SU-DHL-6 (cell line): ENCODE results near the gene ZNF618.

ENCODE experiments used
- H2AFZ ChIP-seq: fragments of 200-600 bp; sonication (generic); 2 replicates; pipeline ENCODE4 v1.6.1; 2014; ENCODE audit warnings: low read depth, mild to moderate bottlenecking, moderate library complexity, mixed read lengths, antibody characterized with exemption, low read length; ENCODE audit not compliant: severe bottlenecking
- H3F3A ChIP-seq: fragments of 200-600 bp; shearing (Covaris generic); 2 replicates; pipeline ENCODE4 v1.6.0; 2016; ENCODE audit warnings: antibody characterized with exemption, mild to moderate bottlenecking; ENCODE audit not compliant: insufficient read depth
- H3K27ac ChIP-seq: fragments of 200-600 bp; sonication (generic); 2 replicates; pipeline ENCODE4 v1.5.1; 2016; ENCODE audit warnings: low read depth, mild to moderate bottlenecking, low read length, moderate library complexity, mixed read lengths
- H3K27me3 ChIP-seq: fragments of 200-600 bp; sonication (generic), shearing (Covaris generic); 2 replicates; pipeline ENCODE4 v1.6.0; 2014; ENCODE audit warnings: mild to moderate bottlenecking, low read length
- H3K36me3 ChIP-seq: fragments of 200-600 bp; sonication (generic); 2 replicates; pipeline ENCODE4 v1.6.1; 2014; ENCODE audit warnings: mild to moderate bottlenecking, low read length, mixed read lengths
- H3K4me2 ChIP-seq: fragments of 300-600, 200-600 bp; shearing (Covaris generic), sonication (generic); 2 replicates; pipeline ENCODE4 v1.6.0; 2014; ENCODE audit warnings: low read length, low read depth, mild to moderate bottlenecking; ENCODE audit not compliant: poor library complexity, severe bottlenecking
- H3K4me3 ChIP-seq: fragments of 200-600 bp; sonication (generic); 2 replicates; pipeline ENCODE4 v1.5.1; 2014; ENCODE audit warnings: antibody characterized with exemption, low read length, mild to moderate bottlenecking, mixed read lengths; ENCODE audit not compliant: insufficient read depth, poor library complexity, severe bottlenecking
- H3K79me2 ChIP-seq: fragments of 200-600 bp; sonication (generic); 2 replicates; pipeline ENCODE4 v1.6.1; 2014; ENCODE audit warnings: mild to moderate bottlenecking, low read length, moderate library complexity; ENCODE audit not compliant: insufficient read depth
- H3K9ac ChIP-seq: fragments of 200-600 bp; sonication (generic); 2 replicates; pipeline ENCODE4 v1.7.0; 2014; ENCODE audit warnings: mild to moderate bottlenecking, low read length
- H3K9me2 ChIP-seq: fragments of 200-600 bp; sonication (generic); replicated peaks from 2 replicates; pipeline ENCODE4 v1.6.1; 2014; ENCODE audit warnings: low read length; ENCODE audit not compliant: insufficient read depth
- H3K9me3 ChIP-seq: fragments of 200-600 bp; sonication (generic); 2 replicates; pipeline ENCODE4 v1.6.1; 2014; ENCODE audit warnings: low read length, mixed read lengths; ENCODE audit not compliant: insufficient read depth
- H4K20me1 ChIP-seq: fragments of 200-600 bp; sonication (generic); 2 replicates; pipeline ENCODE4 v1.6.1; 2014; ENCODE audit warnings: low read depth, mild to moderate bottlenecking, antibody characterized with exemption, low read length, moderate library complexity, mixed read lengths
- CTCF ChIP-seq: fragments of 200-600 bp; sonication (generic); IDR thresholded peaks from one replicate; pipeline ENCODE4 v1.5.1; 2017; ENCODE audit warnings: antibody characterized with exemption, mild to moderate bottlenecking, low read length, moderate library complexity; ENCODE audit not compliant: insufficient read depth, poor library complexity, severe bottlenecking
- EZH2phosphoT487 ChIP-seq: fragments of 200-600 bp; sonication (generic), shearing (Covaris generic); conservative IDR thresholded peaks from 2 replicates; pipeline ENCODE4 v1.6.1; 2018; ENCODE audit warnings: mild to moderate bottlenecking, antibody characterized with exemption, low read length, moderate library complexity, mixed read lengths

ZNF618 gene

GRCh38 chr9:114007991-114008666, 132.0 kb downstream of the ZNF618 start:
- H4K20me1 ChIP-seq: no peaks in the 10 kb centered on the region
- no peak overlapping the region for H2AFZ ChIP-seq
- H3K9me2 ChIP-seq: no peaks in the 10 kb centered on the region
- no peak for TF ChIP-seq EZH2phosphoT487
- no peak for TF ChIP-seq CTCF
- H3K79me2 ChIP-seq: no peaks in the 10 kb centered on the region
- no peak overlapping the region for H3K4me2 ChIP-seq
- no peaks in the 10 kb centered on the region for H3K36me3 ChIP-seq
- no peaks in the 10 kb centered on the region for H3F3A ChIP-seq
- H3K27ac ChIP-seq: no peak overlapping the region
- no peaks in the 10 kb centered on the region for H3K27me3 ChIP-seq
- no peak overlapping the region for H3K9ac ChIP-seq
- H3K4me3 ChIP-seq: no peak overlapping the region
- H3K9me3 ChIP-seq: no peaks in the 10 kb centered on the region

GRCh38 chr9:114008667-114009410, 132.7 kb downstream of the ZNF618 start:
- H3K36me3 ChIP-seq: no peaks in the 10 kb centered on the region

GRCh38 chr9:114011313-114011712, 135.2 kb downstream of the ZNF618 start:
- TF ChIP-seq CTCF (no peak), EZH2phosphoT487 (no peak)
- Histone ChIP-seq H3K36me3 (no peaks in the 10 kb centered on the region), H3K9me3 (no peaks in the 10 kb centered on the region), H4K20me1 (no peaks in the 10 kb centered on the region), H3F3A (no peaks in the 10 kb centered on the region), H3K27ac (no peak overlapping the region), H3K9ac (no peak overlapping the region), H3K4me2 (no peak overlapping the region), H3K9me2 (no peaks in the 10 kb centered on the region), H2AFZ (no peak overlapping the region), H3K79me2 (no peaks in the 10 kb centered on the region), H3K27me3 (no peaks in the 10 kb centered on the region), H3K4me3 (no peak overlapping the region)

More at GRCh38 chr9:114008667-114009410, 132.7 kb downstream of the ZNF618 start:
- H3K4me2 ChIP-seq: no peak overlapping the region
- H3K27ac ChIP-seq: no peak overlapping the region
- no peak overlapping the region for H2AFZ ChIP-seq
- H3K79me2 ChIP-seq: no peaks in the 10 kb centered on the region
- H3K9me3 ChIP-seq: no peaks in the 10 kb centered on the region
- H3K27me3 ChIP-seq: no peaks in the 10 kb centered on the region
- H4K20me1 ChIP-seq: no peaks in the 10 kb centered on the region
- H3K9me2 ChIP-seq: no peaks in the 10 kb centered on the region
- no peak overlapping the region for H3K4me3 ChIP-seq
- H3F3A ChIP-seq: no peaks in the 10 kb centered on the region
- TF ChIP-seq EZH2phosphoT487 (no peak), CTCF (no peak)
- H3K9ac ChIP-seq: no peak overlapping the region
